NCI-H82 treated with DMSO at 0.1 percent for 48 hours (cell line): ENCODE measurements around the gene RBFA.

Experiments
- DNase-seq: peaks from one replicate; lab custom pipeline; 2025; ENCODE audit not compliant: unreplicated experiment; lab: John Stamatoyannopoulos, UW

RBFA gene

DNA sequence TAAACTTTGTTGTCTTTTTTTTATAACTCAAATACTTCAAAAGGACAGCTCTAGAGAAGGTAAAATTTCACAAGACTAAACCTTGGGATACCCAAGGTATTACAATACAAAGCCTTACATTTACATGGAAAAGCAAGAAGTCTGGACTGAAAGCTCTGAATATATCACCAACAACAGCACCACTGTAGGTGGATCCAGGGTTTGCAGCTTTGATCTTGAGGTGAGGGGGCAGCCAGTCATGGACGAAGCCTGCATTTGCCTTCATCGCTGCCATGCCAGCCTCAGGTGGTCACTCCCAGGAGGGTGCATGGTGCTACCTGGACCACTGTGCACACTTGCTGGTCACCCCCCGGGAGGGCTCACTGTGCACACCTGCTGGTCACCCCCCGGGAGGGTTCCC lies 36.6 kb downstream of the RBFA start:
- DNase-seq, result no peak

GRCh38 chr18:80074183-80074582 lies 39.9 kb downstream of the RBFA start:
- DNase-seq, result no peak

DNA sequence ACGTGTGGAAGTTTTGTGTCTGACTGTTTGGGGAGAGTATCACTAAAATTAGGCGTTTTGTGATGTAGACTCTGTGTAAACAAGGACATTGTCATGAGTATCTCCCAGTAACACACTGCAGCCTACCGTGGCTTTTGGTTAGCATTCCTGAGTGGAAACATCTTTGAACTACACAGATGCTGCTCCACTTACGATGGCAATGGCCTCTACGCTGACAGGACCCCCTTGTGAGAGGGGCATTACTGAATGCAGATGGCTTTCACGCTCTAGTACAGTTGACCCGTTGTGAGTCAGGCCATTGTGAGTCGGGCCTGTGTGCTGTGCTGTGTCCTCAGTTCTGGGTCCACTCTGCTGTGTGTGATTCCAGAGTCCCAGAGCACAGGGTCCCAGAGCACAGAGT lies 40.5 kb downstream of the RBFA start:
- DNase-seq, result no peak

DNA sequence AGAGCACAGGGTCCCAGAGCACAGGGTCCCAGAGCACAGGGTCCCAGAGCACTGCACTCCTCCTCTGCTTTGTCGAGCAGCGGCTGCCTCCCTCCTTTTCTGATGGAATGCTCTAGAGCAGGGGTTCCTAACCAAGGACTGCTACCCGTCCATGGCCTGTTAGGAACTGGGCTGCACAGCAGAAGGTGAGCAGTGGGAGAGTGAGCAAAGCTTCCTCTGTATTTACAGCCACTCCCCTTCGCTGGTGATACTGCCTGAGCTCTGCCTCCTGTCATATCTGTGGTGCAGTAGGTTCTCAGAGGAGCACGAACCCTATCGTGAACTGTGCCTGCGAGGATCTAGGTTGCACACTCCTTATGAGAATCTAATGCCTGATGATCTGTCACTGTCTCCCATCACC lies 41.7 kb downstream of the RBFA start:
- no peak for DNase-seq

DNA sequence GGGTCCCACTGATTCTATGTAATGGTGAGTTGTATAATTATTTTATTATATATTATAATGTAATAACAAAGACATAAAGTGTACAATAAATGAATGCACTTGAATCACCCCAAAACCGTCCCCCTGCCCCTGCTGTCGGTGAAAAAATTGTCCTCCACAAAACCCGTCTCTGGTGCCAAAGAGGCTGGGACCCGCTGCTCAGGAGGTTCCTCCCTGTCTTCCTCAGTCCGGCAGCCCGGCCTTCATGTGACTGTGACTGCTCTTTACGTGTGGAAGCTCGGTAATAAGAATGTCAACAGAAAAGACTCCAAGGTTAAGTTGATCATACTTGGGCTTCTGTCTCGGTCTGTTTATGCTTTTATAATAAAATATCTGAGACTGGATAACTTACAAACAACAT lies 42.1 kb downstream of the RBFA start:
- no peak for DNase-seq

DNA sequence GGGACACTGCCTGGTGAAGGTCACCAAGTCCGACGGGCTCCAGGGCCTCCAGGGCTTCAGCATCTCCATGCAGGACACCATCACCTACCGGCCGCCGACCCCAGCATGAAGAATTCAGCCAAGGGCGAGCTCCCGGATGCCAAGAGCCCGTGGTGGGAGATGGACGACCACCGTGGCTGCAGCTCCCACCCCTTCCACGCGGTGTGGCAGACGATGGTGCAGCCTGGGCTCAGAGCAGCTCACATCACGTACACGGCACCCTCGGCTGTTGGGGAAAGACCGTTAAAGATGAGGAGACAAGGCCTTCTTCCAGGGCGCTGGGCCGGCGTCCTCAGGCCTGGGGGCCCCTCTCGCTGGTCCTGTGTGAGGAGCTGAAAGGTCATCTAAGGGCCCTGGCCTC lies 43.6 kb downstream of the RBFA start:
- no peak for DNase-seq
